Measurements from ENCODE around the gene PPP1R13B. TPM values are rescaled to one million over a fixed set of nuclear protein-coding genes. Genes with fewer than 3 reads are reported as not detected.

Gene PPP1R13B
- total RNA-seq, 2 donors from 2014 or later = 15.6 to 17.5 TPM

GRCh38 chr14:103690332-103690731 is 157.0 kb downstream of the PPP1R13B start:
- Histone ChIP-seq H3K4me3 (ENCODE audit: low read length) (no peak overlapping the region), H3K4me1 (ENCODE audit: control insufficient read depth, insufficient read depth, low read length) (no peaks in the 10 kb centered on the region), H3K36me3 (ENCODE audit: control insufficient read depth, insufficient read depth, low read length) (peaks cover 89% of the 10 kb centered on the region), H3K9me3 (ENCODE audit: control insufficient read depth, low read length) (no peaks in the 10 kb centered on the region), H3K9ac (ENCODE audit: extremely low read depth, low read length, poor library complexity, severe bottlenecking) (no peak overlapping the region), H3K27me3 (ENCODE audit: control insufficient read depth, insufficient read depth, low read length, poor library complexity, severe bottlenecking) (no peaks in the 10 kb centered on the region), H3K27ac (ENCODE audit: low read depth, low read length) (no peak overlapping the region)
- no peak for TF ChIP-seq CTCF (conservative IDR thresholded peaks at IDR 0.05)
- Mint-ChIP-seq H3K4me1 (no peaks in the 10 kb centered on the region), H3K36me3 (ENCODE audit: low read depth) (peaks cover 54% of the 10 kb centered on the region), H3K27ac (peak overlapping the region; percentile 58), H3K27me3 (ENCODE audit: insufficient read depth) (no peaks in the 10 kb centered on the region), H3K9me3 (no peaks in the 10 kb centered on the region), H3K4me3 (no peak overlapping the region)
- DNase-seq = no peak
- 96 to 100% methylated on average over 4 to 8 of the region's 8 CpGs for WGBS, 2 experiments (ENCODE audit: insufficient coverage in 1 of 2, insufficient read length in 1 of 2)

- no peaks in the 10 kb centered on the region for H3K27me3 Mint-ChIP-seq (ENCODE audit: insufficient read depth)
- H3K36me3 Mint-ChIP-seq (ENCODE audit: low read depth) = peaks cover 60% of the 10 kb centered on the region
- no peak for TF ChIP-seq CTCF (conservative IDR thresholded peaks at IDR 0.05)
- no peak for DNase-seq
- H3K4me3 ChIP-seq (ENCODE audit: low read length) = no peak overlapping the region
- H3K4me1 ChIP-seq (ENCODE audit: control insufficient read depth, insufficient read depth, low read length) = no peaks in the 10 kb centered on the region
- H3K4me1 Mint-ChIP-seq = no peaks in the 10 kb centered on the region
- no peaks in the 10 kb centered on the region for H3K9me3 Mint-ChIP-seq
- H3K27ac Mint-ChIP-seq = peak overlapping the region; percentile 30
- WGBS, 2 experiments (ENCODE audit: insufficient coverage in 1 of 2, insufficient read length in 1 of 2) = 92 to 94% methylated on average over 15 to 16 of the region's 16 CpGs
- no peaks in the 10 kb centered on the region for H3K27me3 ChIP-seq (ENCODE audit: control insufficient read depth, insufficient read depth, low read length, poor library complexity, severe bottlenecking)
- no peaks in the 10 kb centered on the region for H3K9me3 ChIP-seq (ENCODE audit: control insufficient read depth, low read length)
- no peak overlapping the region for H3K4me3 Mint-ChIP-seq
- H3K27ac ChIP-seq (ENCODE audit: low read depth, low read length) = peak overlapping the region; percentile 36
- peaks cover 89% of the 10 kb centered on the region for H3K36me3 ChIP-seq (ENCODE audit: control insufficient read depth, insufficient read depth, low read length)
- H3K9ac ChIP-seq (ENCODE audit: extremely low read depth, low read length, poor library complexity, severe bottlenecking) = no peak overlapping the region
Observed at GRCh38 chr14:103688906-103689902, 158.2 kb downstream of the PPP1R13B start.

- Histone ChIP-seq H3K9me3 (ENCODE audit: control insufficient read depth, low read length) (no peaks in the 10 kb centered on the region), H3K27ac (ENCODE audit: low read depth, low read length) (no peak overlapping the region), H3K4me1 (ENCODE audit: control insufficient read depth, insufficient read depth, low read length) (no peaks in the 10 kb centered on the region), H3K4me3 (ENCODE audit: low read length) (no peak overlapping the region), H3K27me3 (ENCODE audit: control insufficient read depth, insufficient read depth, low read length, poor library complexity, severe bottlenecking) (no peaks in the 10 kb centered on the region), H3K9ac (ENCODE audit: extremely low read depth, low read length, poor library complexity, severe bottlenecking) (no peak overlapping the region), H3K36me3 (ENCODE audit: control insufficient read depth, insufficient read depth, low read length) (peaks cover 89% of the 10 kb centered on the region)
- H3K27ac Mint-ChIP-seq = no peak overlapping the region
- H3K9me3 Mint-ChIP-seq = no peaks in the 10 kb centered on the region
- no peaks in the 10 kb centered on the region for H3K27me3 Mint-ChIP-seq (ENCODE audit: insufficient read depth)
- H3K36me3 Mint-ChIP-seq (ENCODE audit: low read depth) = peaks cover 58% of the 10 kb centered on the region
- no peaks in the 10 kb centered on the region for H3K4me1 Mint-ChIP-seq
- 96 to 100% methylated on average over 2 to 5 of the region's 5 CpGs for WGBS, 2 experiments (ENCODE audit: insufficient coverage in 1 of 2, insufficient read length in 1 of 2)
- no peak for DNase-seq
- TF ChIP-seq CTCF (conservative IDR thresholded peaks at IDR 0.05) = no peak
- H3K4me3 Mint-ChIP-seq = no peak overlapping the region
Observed at GRCh38 chr14:103688441-103688840, 158.9 kb downstream of the PPP1R13B start.
